ENCODE results near the gene TSPEAR. TPM values are rescaled to one million over a fixed set of nuclear protein-coding genes. Genes with fewer than 3 reads are reported as not detected.

TSPEAR gene
- total and polyA plus RNA-seq, 11 donors = 0.01 to 2.6 (median 0.71) TPM; not detected in 2

DNA sequence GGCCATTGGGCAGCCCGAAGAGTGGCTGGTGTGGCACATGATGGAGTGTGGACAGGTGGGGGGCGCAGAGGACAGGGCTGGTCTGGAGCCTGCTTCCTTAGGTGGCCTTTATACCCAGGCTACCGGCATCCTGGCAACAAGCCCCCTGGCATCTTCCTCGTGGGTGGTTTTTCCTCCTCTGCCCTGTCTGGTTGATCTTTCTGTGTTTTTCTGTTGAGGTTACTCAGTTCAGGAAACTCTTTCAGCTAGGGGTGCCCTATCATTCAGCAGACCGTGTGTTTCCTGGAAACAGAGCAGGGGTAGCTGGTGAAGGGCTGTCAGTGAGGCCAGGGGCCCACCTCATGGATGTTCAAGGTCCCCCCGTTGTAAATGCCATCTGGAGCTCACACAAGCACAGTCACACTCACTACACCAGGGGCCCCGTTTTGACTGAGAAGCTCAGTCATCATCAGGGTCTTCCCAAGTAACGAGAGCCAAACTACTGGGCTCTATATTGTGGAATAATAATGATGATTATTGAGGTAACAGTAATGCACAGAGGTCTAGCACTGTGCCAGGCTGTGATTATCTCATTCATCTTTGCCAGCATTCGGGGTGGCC, 56.7 kb downstream of the TSPEAR start, which contains the start of gene KRTAP12-4:
Gene KRTAP12-4, minus strand, starts transcription at position 84 of the 600 bp plus-strand sequence. Its CDS starts 45 bp downstream, at position 39.
- Histone ChIP-seq H3K9me3 (peaks cover 0 to 17% (median 4%) of the 10 kb centered on the region in 12 donors), H3K27me3 (peaks cover 0 to 8% (median 0%) of the 10 kb centered on the region in 9 donors), H3K36me3 (no peaks in the 10 kb centered on the region), H3K27ac (peak within 1 kb of the TSS in 1 of 12 donors; percentile 49), H3K4me3 (no peak within 1 kb of the TSS), H3K4me1 (peaks cover 0 to 4% (median 0%) of the 10 kb centered on the region in 12 donors)
- WGBS, 4 donors = 69 to 76% (median 72%) methylated on average over 9 of the region's 9 CpGs
- DNase-seq (no peak), ATAC-seq (no peak)
- TF ChIP-seq, protein P1, sequence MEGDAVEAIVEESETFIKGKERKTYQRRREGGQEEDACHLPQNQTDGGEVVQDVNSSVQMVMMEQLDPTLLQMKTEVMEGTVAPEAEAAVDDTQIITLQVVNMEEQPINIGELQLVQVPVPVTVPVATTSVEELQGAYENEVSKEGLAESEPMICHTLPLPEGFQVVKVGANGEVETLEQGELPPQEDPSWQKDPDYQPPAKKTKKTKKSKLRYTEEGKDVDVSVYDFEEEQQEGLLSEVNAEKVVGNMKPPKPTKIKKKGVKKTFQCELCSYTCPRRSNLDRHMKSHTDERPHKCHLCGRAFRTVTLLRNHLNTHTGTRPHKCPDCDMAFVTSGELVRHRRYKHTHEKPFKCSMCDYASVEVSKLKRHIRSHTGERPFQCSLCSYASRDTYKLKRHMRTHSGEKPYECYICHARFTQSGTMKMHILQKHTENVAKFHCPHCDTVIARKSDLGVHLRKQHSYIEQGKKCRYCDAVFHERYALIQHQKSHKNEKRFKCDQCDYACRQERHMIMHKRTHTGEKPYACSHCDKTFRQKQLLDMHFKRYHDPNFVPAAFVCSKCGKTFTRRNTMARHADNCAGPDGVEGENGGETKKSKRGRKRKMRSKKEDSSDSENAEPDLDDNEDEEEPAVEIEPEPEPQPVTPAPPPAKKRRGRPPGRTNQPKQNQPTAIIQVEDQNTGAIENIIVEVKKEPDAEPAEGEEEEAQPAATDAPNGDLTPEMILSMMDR (IDR thresholded peaks at IDR 0.05) = no peak
- TF ChIP-seq POLR2A (IDR thresholded peaks at IDR 0.05) = no peak
- intact Hi-C loops (cut with DNase I) = no loop called here

DNA sequence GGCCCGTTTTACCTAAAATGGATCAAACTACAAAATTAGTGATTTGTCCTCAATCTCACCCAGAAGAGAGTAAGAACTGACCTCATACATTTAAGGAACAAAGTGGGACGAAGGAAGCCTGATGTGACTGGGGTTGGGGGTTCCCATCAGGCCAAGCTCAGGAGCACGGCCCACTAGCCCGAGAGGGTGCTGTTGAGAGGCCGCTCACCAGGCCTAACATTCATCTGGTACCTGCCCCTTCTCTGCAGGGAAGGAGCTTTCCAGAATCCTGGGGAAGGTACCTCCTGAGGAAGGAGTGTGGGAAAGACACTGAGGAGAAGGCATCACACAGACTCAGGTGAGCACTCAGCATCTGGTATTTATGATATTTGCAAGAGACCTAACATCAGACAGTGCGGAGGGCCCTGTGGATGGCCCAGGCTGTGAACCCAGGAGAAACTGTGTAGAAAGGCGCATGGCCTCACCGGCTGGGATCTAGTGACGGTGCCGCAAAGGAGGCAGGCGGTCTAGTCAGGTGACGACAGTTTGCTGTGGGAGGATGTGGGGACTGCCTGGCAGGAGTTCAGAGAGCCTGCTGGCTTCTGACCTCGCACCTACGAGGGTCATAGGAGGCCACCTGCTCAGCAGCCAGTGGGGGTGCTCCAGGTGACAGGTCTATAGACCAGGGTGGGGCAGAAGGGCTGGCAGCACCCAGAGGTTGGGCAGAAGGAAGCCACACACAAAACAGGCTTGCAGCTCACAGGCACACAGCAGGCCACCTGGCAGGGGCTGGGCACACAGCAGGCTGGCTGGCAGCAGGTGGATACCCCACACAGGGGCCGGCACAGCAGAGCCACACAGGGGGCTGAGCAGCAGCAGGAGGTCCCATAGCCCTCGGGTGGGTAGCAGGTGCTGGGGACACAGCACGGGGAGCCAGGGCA, 57.5 kb downstream of the TSPEAR start:
- no peak for ATAC-seq
- peaks cover 0 to 8% (median 0%) of the 10 kb centered on the region in 9 donors for H3K27me3 ChIP-seq

DNA sequence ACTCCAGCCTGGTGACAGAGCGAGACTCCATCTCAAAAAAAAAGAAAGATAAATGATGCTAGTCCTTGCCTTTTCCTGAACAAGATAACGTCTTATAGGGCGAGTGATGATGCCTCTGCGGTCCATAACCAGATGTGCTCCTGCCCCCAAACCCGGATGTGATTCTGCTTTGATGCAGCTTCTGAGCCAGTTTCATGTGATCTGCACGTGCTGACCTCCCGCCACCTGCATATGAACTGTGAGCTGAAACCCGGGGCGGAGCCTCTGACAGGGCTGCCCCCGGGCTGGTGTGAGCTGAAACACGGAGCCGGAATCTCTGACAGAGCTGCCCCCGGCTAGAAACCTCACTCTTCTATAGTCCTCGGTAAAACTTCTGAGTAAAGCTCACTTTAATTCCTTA, 58.2 kb downstream of the TSPEAR start:
- no peak for ATAC-seq
- Histone ChIP-seq H3K9me3 (peaks cover 0 to 17% (median 4%) of the 10 kb centered on the region in 12 donors), H3K27ac (no peak overlapping the region), H3K27me3 (peaks cover 0 to 4% (median 0%) of the 10 kb centered on the region in 9 donors), H3K4me3 (no peak overlapping the region), H3K36me3 (no peaks in the 10 kb centered on the region), H3K4me1 (no peaks in the 10 kb centered on the region)
- DNase-seq = no peak
- TF ChIP-seq POLR2A (IDR thresholded peaks at IDR 0.05) = no peak
- TF ChIP-seq, protein P1 (IDR thresholded peaks at IDR 0.05) = no peak
- WGBS, 4 donors = 55 to 74% (median 66%) methylated on average over 14 of the region's 14 CpGs
- intact Hi-C loops (cut with DNase I) = no loop called here

More for the DNA sequence above, 57.5 kb downstream of the TSPEAR start:
- H3K4me3 ChIP-seq = no peak overlapping the region
- H3K27ac ChIP-seq = peak overlapping the region in 1 of 12 donors; percentile 49
- 73 to 76% (median 75%) methylated on average over 16 to 17 of the region's 17 CpGs for WGBS, 4 donors
- intact Hi-C loops (cut with DNase I) = no loop called here
- H3K9me3 ChIP-seq = peaks cover 0 to 17% (median 4%) of the 10 kb centered on the region in 12 donors
- no peaks in the 10 kb centered on the region for H3K36me3 ChIP-seq
- TF ChIP-seq, protein P1 (IDR thresholded peaks at IDR 0.05) = no peak
- TF ChIP-seq POLR2A (IDR thresholded peaks at IDR 0.05) = no peak
- peak in 1 of 5 donors; percentile 55 for DNase-seq
- H3K4me1 ChIP-seq = no peaks in the 10 kb centered on the region
